ENCODE measurements around the gene CHDH.

GRCh38 chr3:53884623-53885022, 38.4 kb upstream of the CHDH start:
- TF ChIP-seq CTCF (IDR thresholded peaks at IDR 0.05): no peak
- TF ChIP-seq POLR2A (IDR thresholded peaks at IDR 0.05): no peak
- TF ChIP-seq EP300 (IDR thresholded peaks at IDR 0.05): no peak
